Stimulated activated CD4-positive, alpha-beta T cell treated with anti-CD3 and anti-CD28 coated beads, Interleukin-2, amount 100 ng/mL, for 48 hours (primary cell): ENCODE measurements around the gene PLCXD3.
"Not testable (repeated sequence)": the region's sequence is repeated elsewhere in the genome, so short reads cannot be mapped to it uniquely, and the experiment has no call there.

ENCODE experiments used
- DNase-seq, 2 donors: peaks; one replicate each; pipeline ENCODE4 v3.0.0-alpha.2; 2020

Gene PLCXD3

GRCh38 chr5:41482715-41483114, 27.7 kb downstream of the PLCXD3 start:
- no peak for DNase-seq

- no peak for DNase-seq
Observed at GRCh38 chr5:41482173-41482572, 28.2 kb downstream of the PLCXD3 start.

GRCh38 chr5:41471571-41472208, 38.7 kb downstream of the PLCXD3 start:
- DNase-seq, result not testable (repeated sequence)

GRCh38 chr5:41465493-41466171, 44.8 kb downstream of the PLCXD3 start:
- no peak for DNase-seq

GRCh38 chr5:41459557-41459956, 50.8 kb downstream of the PLCXD3 start:
- DNase-seq, result no peak

GRCh38 chr5:41457094-41457493, 53.3 kb downstream of the PLCXD3 start:
- no peak for DNase-seq

GRCh38 chr5:41452506-41452905, 57.9 kb downstream of the PLCXD3 start:
- DNase-seq, result no peak

GRCh38 chr5:41447650-41448510, 62.5 kb downstream of the PLCXD3 start:
- DNase-seq, result no peak

GRCh38 chr5:41445937-41446563, 64.4 kb downstream of the PLCXD3 start:
- no peak for DNase-seq

- DNase-seq, result no peak
Observed at GRCh38 chr5:41435276-41435675, 75.1 kb downstream of the PLCXD3 start.

- DNase-seq, result no peak
Observed at GRCh38 chr5:41433552-41434181, 76.7 kb downstream of the PLCXD3 start.

GRCh38 chr5:41432481-41433253, 77.7 kb downstream of the PLCXD3 start:
- DNase-seq, result no peak

- no peak for DNase-seq
Observed at GRCh38 chr5:41427505-41427904, 82.9 kb downstream of the PLCXD3 start.

GRCh38 chr5:41425736-41426135, 84.7 kb downstream of the PLCXD3 start:
- no peak for DNase-seq

GRCh38 chr5:41420492-41421067, 89.8 kb downstream of the PLCXD3 start:
- DNase-seq, result no peak

GRCh38 chr5:41418220-41419031, 92.0 kb downstream of the PLCXD3 start:
- no peak for DNase-seq

- no peak for DNase-seq
Observed at GRCh38 chr5:41416336-41416735, 94.1 kb downstream of the PLCXD3 start.

GRCh38 chr5:41415242-41415641, 95.2 kb downstream of the PLCXD3 start:
- no peak for DNase-seq

- DNase-seq, result no peak
Observed at GRCh38 chr5:41414598-41414997, 95.8 kb downstream of the PLCXD3 start.

- DNase-seq, result no peak
Observed at GRCh38 chr5:41413074-41413473, 97.3 kb downstream of the PLCXD3 start.

GRCh38 chr5:41412496-41412895, 97.9 kb downstream of the PLCXD3 start:
- no peak for DNase-seq
